ENCODE data around the gene NR6A1. TPM values are rescaled to one million over a fixed set of nuclear protein-coding genes. Genes with fewer than 3 reads are reported as not detected.

The NR6A1 gene
- polyA plus RNA-seq, 2 of the 4 experiments (the other 2 are of a cell fraction) = 1.7 to 3.3 TPM

- WGBS (ENCODE audit: missing lambda C conversion rate) = 73% methylated on average over 5 of the region's 6 CpGs
- H3K4me3 ChIP-seq = no peak overlapping the region
- ATAC-seq = peak; percentile 25 to 57; a peak in 5 of 6 replicates
- no peak overlapping the region for H3K27ac ChIP-seq
- CTCF ChIA-PET = interaction anchor here (1.0 to 2.1 kb wide), 4 partner anchors 24 to 106 kb away, joined by 3 to 7 read pairs (median 5); no protein-coding TSS in a partner anchor
- POLR2A ChIA-PET = no interaction called here
- no peaks in the 10 kb centered on the region for H3K9me3 ChIP-seq
- no peak for FAIRE-seq
- H3K4me2 ChIP-seq = no peak overlapping the region
- no peaks in the 10 kb centered on the region for H3K4me1 ChIP-seq
- TF ChIP-seq USF2 (IDR thresholded peaks at IDR 0.05) (no peak), FOXS1 (CRISPR knock-in tag; IDR thresholded peaks at IDR 0.05) (no peak), RAD21 (conservative IDR thresholded peaks at IDR 0.05 in 1 of 2, IDR thresholded peaks at IDR 0.05 in 1 of 2) (peak in 1 of 2 experiments; percentile 29; a peak in 1 of 5 replicates), NPAS2 (CRISPR knock-in tag; IDR thresholded peaks at IDR 0.05; ENCODE audit: borderline replicate concordance) (no peak), ESRRA (IDR thresholded peaks at IDR 0.05; ENCODE audit: borderline replicate concordance, low read length) (no peak), HEYL (CRISPR knock-in tag; IDR thresholded peaks at IDR 0.05) (no peak)
- no peak for DNase-seq (ENCODE audit: low read depth in 1 of 2, low spot score in 1 of 2)
Measured at GRCh38 chr9:124511426-124511840, 259.7 kb downstream of the NR6A1 start.

DNA sequence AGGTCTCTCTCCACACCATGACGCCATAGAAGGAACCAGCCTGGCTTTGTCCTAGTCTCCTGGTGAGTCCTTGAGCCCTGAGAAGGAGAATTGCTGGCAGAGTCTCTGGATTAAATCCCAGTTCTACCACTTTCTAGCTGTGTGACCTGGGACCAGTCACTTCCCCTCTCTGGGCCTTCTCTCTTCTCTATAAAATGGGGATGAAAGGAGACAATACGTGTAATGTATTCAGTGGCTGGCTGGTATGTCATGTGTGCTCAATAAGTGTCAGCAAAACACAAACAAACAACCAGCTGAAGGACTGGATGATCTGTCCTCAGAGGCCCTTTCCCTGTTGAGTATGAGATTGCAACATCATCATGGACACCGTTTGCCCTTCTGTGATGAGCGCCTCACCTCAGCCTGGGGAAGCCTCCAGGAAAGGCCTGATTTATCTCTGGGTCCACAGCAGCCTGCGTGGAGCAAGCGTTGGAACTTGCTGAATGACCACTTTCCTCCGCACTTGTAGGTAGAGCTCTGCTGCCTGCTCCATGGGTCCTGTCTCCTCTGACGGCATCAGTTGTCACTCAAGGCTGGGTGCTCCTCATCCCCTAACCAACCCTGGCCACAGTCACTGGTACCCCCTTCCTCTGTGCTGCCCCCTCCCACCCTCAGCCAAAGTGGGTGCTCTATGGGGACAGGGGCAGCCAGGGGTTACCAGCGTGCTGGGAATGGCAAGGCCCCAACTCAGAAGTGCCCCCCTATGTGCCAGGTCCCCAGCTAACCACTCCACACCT lies 260.3 kb downstream of the NR6A1 start:
- TF ChIP-seq EHMT2 (IDR thresholded peaks at IDR 0.05; ENCODE audit: low read depth) = no peak
- no peak for TF ChIP-seq CHD4 (IDR thresholded peaks at IDR 0.05; ENCODE audit: borderline replicate concordance)
- TF ChIP-seq CEBPB (IDR thresholded peaks at IDR 0.05) = 0 out of 4 replicates have a peak, but pooled peaks of 1 of the 2 experiments have one; percentile 31
- TF ChIP-seq, protein P1, sequence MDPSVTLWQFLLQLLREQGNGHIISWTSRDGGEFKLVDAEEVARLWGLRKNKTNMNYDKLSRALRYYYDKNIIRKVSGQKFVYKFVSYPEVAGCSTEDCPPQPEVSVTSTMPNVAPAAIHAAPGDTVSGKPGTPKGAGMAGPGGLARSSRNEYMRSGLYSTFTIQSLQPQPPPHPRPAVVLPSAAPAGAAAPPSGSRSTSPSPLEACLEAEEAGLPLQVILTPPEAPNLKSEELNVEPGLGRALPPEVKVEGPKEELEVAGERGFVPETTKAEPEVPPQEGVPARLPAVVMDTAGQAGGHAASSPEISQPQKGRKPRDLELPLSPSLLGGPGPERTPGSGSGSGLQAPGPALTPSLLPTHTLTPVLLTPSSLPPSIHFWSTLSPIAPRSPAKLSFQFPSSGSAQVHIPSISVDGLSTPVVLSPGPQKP (IDR thresholded peaks at IDR 0.05; ENCODE audit: low read depth, low read length) = no peak
- TF ChIP-seq ZFP36 (IDR thresholded peaks at IDR 0.05; ENCODE audit: borderline replicate concordance, partially characterized antibody) = peak; percentile 20
- TF ChIP-seq BHLHE40 (IDR thresholded peaks at IDR 0.05; ENCODE audit: low read depth, low read length) = no peak
- TF ChIP-seq, protein P2, sequence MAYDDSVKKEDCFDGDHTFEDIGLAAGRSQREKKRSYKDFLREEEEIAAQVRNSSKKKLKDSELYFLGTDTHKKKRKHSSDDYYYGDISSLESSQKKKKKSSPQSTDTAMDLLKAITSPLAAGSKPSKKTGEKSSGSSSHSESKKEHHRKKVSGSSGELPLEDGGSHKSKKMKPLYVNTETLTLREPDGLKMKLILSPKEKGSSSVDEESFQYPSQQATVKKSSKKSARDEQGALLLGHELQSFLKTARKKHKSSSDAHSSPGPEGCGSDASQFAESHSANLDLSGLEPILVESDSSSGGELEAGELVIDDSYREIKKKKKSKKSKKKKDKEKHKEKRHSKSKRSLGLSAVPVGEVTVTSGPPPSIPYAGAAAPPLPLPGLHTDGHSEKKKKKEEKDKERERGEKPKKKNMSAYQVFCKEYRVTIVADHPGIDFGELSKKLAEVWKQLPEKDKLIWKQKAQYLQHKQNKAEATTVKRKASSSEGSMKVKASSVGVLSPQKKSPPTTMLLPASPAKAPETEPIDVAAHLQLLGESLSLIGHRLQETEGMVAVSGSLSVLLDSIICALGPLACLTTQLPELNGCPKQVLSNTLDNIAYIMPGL (CRISPR knock-in tag; IDR thresholded peaks at IDR 0.05; ENCODE audit: borderline replicate concordance) = no peak
- TF ChIP-seq RARB (CRISPR knock-in tag; IDR thresholded peaks at IDR 0.05) = no peak
- no peak for TF ChIP-seq MAZ (IDR thresholded peaks at IDR 0.05; ENCODE audit: borderline replicate concordance, low read depth, low read length)
- TF ChIP-seq KDM5A (IDR thresholded peaks at IDR 0.05) = no peak
- TF ChIP-seq FOXS1 (CRISPR knock-in tag; IDR thresholded peaks at IDR 0.05) = no peak
- TF ChIP-seq ZC3H11A (IDR thresholded peaks at IDR 0.05) = no peak
- no peak for TF ChIP-seq PHF8 (IDR thresholded peaks at IDR 0.05; ENCODE audit: borderline replicate concordance, low read depth)
- TF ChIP-seq MYC (IDR thresholded peaks at IDR 0.05; ENCODE audit: borderline replicate concordance, low read length) = no peak
- POLR2A ChIA-PET = no interaction called here
- Histone ChIP-seq H3K4me1 (no peaks in the 10 kb centered on the region), H3K4me3 (no peak overlapping the region), H3K9me3 (no peaks in the 10 kb centered on the region), H3K27ac (no peak overlapping the region), H3K4me2 (no peak overlapping the region)
- 72% methylated on average over 9 of the region's 9 CpGs for WGBS (ENCODE audit: missing lambda C conversion rate)
- no peak for FAIRE-seq
- DNase-seq (ENCODE audit: low read depth in 1 of 2, low spot score in 1 of 2) = peak in 1 of 2 experiments; percentile 31
- ATAC-seq = peak in 1 of 2 experiments; percentile 8; a peak in 3 of 6 replicates
- CTCF ChIA-PET = interaction anchor here (0.7 to 2.1 kb wide), 6 partner anchors 12 to 107 kb away, joined by 3 to 7 read pairs (median 3); no protein-coding TSS in a partner anchor

Measured in A549 (cell line).